HepG2 (cell line): ENCODE results near the gene HECTD3. TPM values are rescaled to one million over a fixed set of nuclear protein-coding genes. Genes with fewer than 3 reads are reported as not detected.

Source experiments
- ATAC-seq: fragments of 200-7000 bp; cut with Tn5 transposase; 3 replicates; pipeline ENCODE4 v1.9.1; 2020; ENCODE audit warnings: mild to moderate bottlenecking, moderate library complexity
- BruUV-seq: library from RNA; stranded (reverse); fragments of 400-500 nt; replicated peaks from 2 replicates; lab custom pipeline; 2021; lab: Mats Ljungman, UMichigan
- CTCF ChIA-PET: fragments of 300-600 bp; formaldehyde crosslinking; extraction: SDS; loops from one replicate; lab custom pipeline; 2021; ENCODE audit warnings: low total read pairs, inconsistent platforms, low intra/inter-chr PET ratio; lab: Yijun Ruan, JAX
- POLR2A ChIA-PET: fragments of 350-600 bp; sonication (Branson Sonifier 250); formaldehyde crosslinking; loops from one replicate; lab custom pipeline; 2020; ENCODE audit warnings: antibody characterized with exemption, inconsistent platforms; lab: Yijun Ruan, JAX
- DNase-seq: peaks from one replicate; pipeline ENCODE4 v3.0.0-alpha.2; 2015; ENCODE audit warnings: low spot score
- FAIRE-seq: peaks from 3 replicates; lab custom pipeline; 2011; peaks lifted over from hg19 to GRCh38; lab: Jason Lieb, UNC
- H2AFZ ChIP-seq: one replicate; pipeline ENCODE4 v1.6.1; 2011; ENCODE audit warnings: low read length, inconsistent platforms
- H3K27ac ChIP-seq: fragments of 300-600 bp; 3 replicates; pipeline ENCODE4 v1.8.0; 2011; ENCODE audit warnings: mixed run types, mild to moderate bottlenecking, mixed read lengths, low read length, inconsistent platforms; ENCODE audit not compliant: insufficient read depth; ENCODE audit errors: extremely low read length
- H3K27me3 ChIP-seq, 2 experiments: fragments of 200-600 bp in 1 of 2; 2 replicates in 1 of 2; 3 replicates in 1 of 2; pipeline versions ENCODE4 v1.6.0 to v1.8.0; 2011; ENCODE audit warnings: low read length in 2 of 2, mild to moderate bottlenecking in 2 of 2, moderate library complexity in 2 of 2, inconsistent platforms in 1 of 2; ENCODE audit not compliant: insufficient read depth in 2 of 2, control insufficient read depth in 1 of 2
- H3K36me3 ChIP-seq, 2 experiments: fragments of 200-600 bp in 1 of 2; replicated peaks in 1 of 2; 2 replicates in 1 of 2; 3 replicates in 1 of 2; pipeline versions ENCODE4 v1.5.1 to v1.8.0; 2011; ENCODE audit warnings: low read length in 2 of 2, inconsistent platforms in 1 of 2; ENCODE audit not compliant: insufficient read depth in 2 of 2, control insufficient read depth in 1 of 2
- H3K4me1 ChIP-seq: 2 replicates; pipeline ENCODE4 v1.5.1; 2012; ENCODE audit warnings: low read length, inconsistent platforms; ENCODE audit not compliant: insufficient read depth
- H3K4me2 ChIP-seq: 2 replicates; pipeline ENCODE4 v1.6.0; 2011; ENCODE audit warnings: low read depth, low read length, inconsistent platforms
- H3K4me3 ChIP-seq, 3 experiments: fragments of 200-600 bp in 1 of 3; sonication (generic), shearing (Covaris generic) in 1 of 3; replicated peaks in 1 of 3; 2 replicates each; pipeline ENCODE4 v1.5.1; 2011 to 2016; ENCODE audit warnings: low read length in 3 of 3, inconsistent platforms in 2 of 3, low read depth in 2 of 3, mild to moderate bottlenecking in 2 of 3, control low read depth in 1 of 3, mixed read lengths in 1 of 3; ENCODE audit not compliant: insufficient read depth in 1 of 3
- H3K79me2 ChIP-seq: one replicate; pipeline ENCODE4 v1.6.1; 2011; ENCODE audit warnings: low read length, inconsistent platforms; ENCODE audit not compliant: insufficient read depth
- H3K9ac ChIP-seq: 2 replicates; pipeline ENCODE4 v1.6.0; 2011; ENCODE audit warnings: mild to moderate bottlenecking, low read depth, low read length, inconsistent platforms; ENCODE audit not compliant: insufficient read depth
- H3K9me3 ChIP-seq: 2 replicates; pipeline ENCODE4 v1.5.1; 2012; ENCODE audit warnings: mild to moderate bottlenecking, low read length
- H4K20me1 ChIP-seq: 2 replicates; pipeline ENCODE4 v1.6.0; 2011; ENCODE audit warnings: inconsistent platforms, mild to moderate bottlenecking, low read length, moderate library complexity; ENCODE audit not compliant: insufficient read depth
- ATF7 ChIP-seq, 2 experiments: fragments of 450-650 bp in 1 of 2; sonication (generic) in 1 of 2; formaldehyde crosslinking in 1 of 2; IDR thresholded peaks; 2 replicates each; pipeline versions ENCODE4 v1.4.0 to v1.6.1; 2016 to 2020; ENCODE audit warnings: antibody characterized with exemption in 1 of 2, mild to moderate bottlenecking in 1 of 2, missing genetic modification reagents in 1 of 2
- DDIT3 ChIP-seq: sonication (generic); formaldehyde crosslinking; IDR thresholded peaks from 2 replicates; pipeline ENCODE4 v1.4.0; 2020; ENCODE audit warnings: mild to moderate bottlenecking, missing genetic modification reagents
- FIP1L1 ChIP-seq: fragments of 200-400 bp; formaldehyde crosslinking; IDR thresholded peaks from 2 replicates; pipeline ENCODE4 v1.6.1; 2018; ENCODE audit warnings: low read depth, mild to moderate bottlenecking, low read length, moderate library complexity, borderline replicate concordance; ENCODE audit not compliant: insufficient read depth
- GMEB2 ChIP-seq: IDR thresholded peaks from 2 replicates; pipeline ENCODE4 v1.6.1; 2016; ENCODE audit warnings: missing biosample characterization, missing genetic modification reagents, low read depth
- HNF4G ChIP-seq, 2 experiments: sonication (generic) in 1 of 2; formaldehyde crosslinking in 1 of 2; IDR thresholded peaks; 2 replicates each; pipeline versions ENCODE4 v1.4.0 to v1.6.1; 2011 to 2020; ENCODE audit warnings: borderline replicate concordance in 2 of 2, low read depth in 2 of 2, mild to moderate bottlenecking in 2 of 2, low read length in 1 of 2, missing genetic modification reagents in 1 of 2, moderate library complexity in 1 of 2
- KDM1A ChIP-seq: IDR thresholded peaks from 2 replicates; pipeline ENCODE4 v1.6.1; 2016; ENCODE audit warnings: missing compliant biosample characterization
- NR2F6 ChIP-seq, 2 experiments: IDR thresholded peaks; 2 replicates each; pipeline ENCODE4 v1.6.1; 2016; ENCODE audit warnings: antibody characterized with exemption in 1 of 2, mild to moderate bottlenecking in 1 of 2
- TGIF2 ChIP-seq: IDR thresholded peaks from 2 replicates; pipeline ENCODE4 v1.6.1; 2016; ENCODE audit warnings: control low read depth, missing compliant biosample characterization
- ZHX1 ChIP-seq: sonication (generic); formaldehyde crosslinking; IDR thresholded peaks from 2 replicates; pipeline ENCODE4 v1.8.1; 2022; ENCODE audit warnings: low read depth, mild to moderate bottlenecking, missing genetic modification reagents
- ZNF225 ChIP-seq: sonication (generic); formaldehyde crosslinking; IDR thresholded peaks from 2 replicates; pipeline ENCODE4 v1.4.0; 2020; ENCODE audit warnings: mild to moderate bottlenecking, missing genetic modification reagents
- ZNF570 ChIP-seq: sonication (generic); formaldehyde crosslinking; IDR thresholded peaks from 2 replicates; pipeline ENCODE4 v1.4.0; 2020; ENCODE audit warnings: mild to moderate bottlenecking, missing genetic modification reagents, borderline replicate concordance
- ZNF790 ChIP-seq: sonication (generic); formaldehyde crosslinking; IDR thresholded peaks from 2 replicates; pipeline ENCODE4 v1.8.0; 2022; ENCODE audit warnings: missing genetic modification reagents, mild to moderate bottlenecking, borderline replicate concordance
- ZNF891 ChIP-seq: sonication (generic); formaldehyde crosslinking; IDR thresholded peaks from 2 replicates; pipeline ENCODE4 v1.5.0; 2020; ENCODE audit warnings: mild to moderate bottlenecking, missing genetic modification reagents
- ZSCAN22 ChIP-seq: sonication (generic); formaldehyde crosslinking; IDR thresholded peaks from 2 replicates; pipeline ENCODE4 v1.4.0; 2020; ENCODE audit warnings: mild to moderate bottlenecking, missing genetic modification reagents
- WGBS: methylation state at CpG from one replicate; pipeline ENCODE4 v1.1.6; 2017; ENCODE audit warnings: low lambda C conversion rate; 5-methylcytosine and 5-hydroxymethylcytosine counted together
- in situ Hi-C: cut with HindIII; loops from 2 replicates; pipeline ENCODE4 v1.10.0; 2017; ENCODE audit warnings: low pct_unique_long_range_greater_than_20kb; ENCODE audit not compliant: extremely low pct_ligation_motif_present
- intact Hi-C: fragments of 100-400 bp; cut with micrococcal nuclease; formaldehyde crosslinking; loops from one replicate; pipeline ENCODE4 v1.10.0; 2022; ENCODE audit not compliant: unreplicated experiment
- polyA plus RNA-seq, 8 experiments: library from polyadenylated mRNA; depleted of rRNA in 3 of 8; stranded (reverse) in 7 of 8; unstranded in 1 of 8; fragments of >200 nt; fragmentation: Illumina TruSeq in 4 of 8; extraction: Trizol in 4 of 8; gene quantifications; 2 replicates each; pipeline versions ENCODE4 v1.2.1 to v1.2.3, GENCODE V29; 2011 to 2016; ENCODE audit warnings: low read depth in 4 of 8, missing spikeins in 1 of 8, mixed read lengths in 1 of 8; ENCODE audit not compliant: insufficient read depth in 1 of 8
- total RNA-seq, 5 experiments: library from RNA; depleted of rRNA; stranded (reverse); fragments of >200 nt; fragmentation: Illumina TruSeq; extraction: Trizol; gene quantifications; 2 replicates each; pipeline ENCODE4 v1.2.3, GENCODE V29; 2016; ENCODE audit warnings: low read depth in 1 of 5

HECTD3 gene
- total and polyA plus RNA-seq, 2 of the 13 experiments (the other 11 are each of a cell fraction or from before 2014, with no cell fraction given): 18.6 to 24.5 TPM

- intact Hi-C loops: no loop called here
- BruUV-seq: no TSS peak
- DNase-seq: no peak
- Histone ChIP-seq H3K27ac (no peak overlapping the region), H3K79me2 (no peaks in the 10 kb centered on the region), H4K20me1 (no peaks in the 10 kb centered on the region), H3K4me3 (no peak overlapping the region), H3K4me1 (no peaks in the 10 kb centered on the region), H3K9ac (no peak overlapping the region), H3K9me3 (no peaks in the 10 kb centered on the region), H3K36me3 (peaks cover 20 to 54% of the 10 kb centered on the region in 2 experiments; a peak in 4 of 5 replicates), H3K27me3 (no peaks in the 10 kb centered on the region), H2AFZ (no peak overlapping the region), H3K4me2 (no peak overlapping the region)
- POLR2A ChIA-PET: no interaction called here
- CTCF ChIA-PET: no interaction called here
- in situ Hi-C loops: no loop called here
- TF ChIP-seq HNF4G (IDR thresholded peaks at IDR 0.05; ENCODE audit: borderline replicate concordance, low read depth, low read length) (no peak), HNF4G (CRISPR knock-in tag; IDR thresholded peaks at IDR 0.05; ENCODE audit: borderline replicate concordance, low read depth) (no peak), TGIF2 (CRISPR knock-in tag) (no peak)
- WGBS: 100% methylated on average over 5 of the region's 5 CpGs
- FAIRE-seq: no peak
- ATAC-seq: no peak
Measured at GRCh38 chr1:45047032-45047431, 35.9 kb upstream of the HECTD3 start.

- no peak overlapping the region for H2AFZ ChIP-seq
- in situ Hi-C loops: no loop called here
- ATAC-seq: no peak
- H3K9me3 ChIP-seq: no peaks in the 10 kb centered on the region
- peaks cover 16 to 45% of the 10 kb centered on the region in 2 experiments; a peak in 4 of 5 replicates for H3K36me3 ChIP-seq
- no peak overlapping the region for H3K27ac ChIP-seq
- intact Hi-C loops: no loop called here
- no peak overlapping the region for H3K4me3 ChIP-seq
- H3K9ac ChIP-seq: no peak overlapping the region
- 100% methylated on average over 1 of the region's 1 CpG for WGBS
- CTCF ChIA-PET: no interaction called here
- no TSS peak for BruUV-seq
- H3K4me1 ChIP-seq: no peaks in the 10 kb centered on the region
- no peaks in the 10 kb centered on the region for H4K20me1 ChIP-seq
- no peak overlapping the region for H3K4me2 ChIP-seq
- no peaks in the 10 kb centered on the region for H3K79me2 ChIP-seq
- no peak for DNase-seq
- POLR2A ChIA-PET: no interaction called here
- FAIRE-seq: no peak
- H3K27me3 ChIP-seq: no peaks in the 10 kb centered on the region
- TF ChIP-seq ZNF570 (no peak), GMEB2 (CRISPR knock-in tag) (no peak), ATF7 (IDR thresholded peaks at IDR 0.05) (no peak), ATF7 (CRISPR knock-in tag; IDR thresholded peaks at IDR 0.05) (no peak), ZNF225 (CRISPR knock-in tag) (no peak), ZNF790 (no peak), ZNF891 (no peak), NR2F6 (IDR thresholded peaks at IDR 0.05) (no peak), NR2F6 (CRISPR knock-in tag; IDR thresholded peaks at IDR 0.05) (no peak), FIP1L1 (no peak), ZSCAN22 (CRISPR knock-in tag) (no peak), ZHX1 (CRISPR knock-in tag) (no peak), DDIT3 (CRISPR knock-in tag) (no peak), KDM1A (CRISPR knock-in tag) (no peak)
Measured at GRCh38 chr1:45044916-45045315, 33.8 kb upstream of the HECTD3 start.
